Stimulated activated CD8-positive, alpha-beta memory T cell treated with anti-CD3 and anti-CD28 coated beads, Interleukin-7, amount 100 ng/mL, for 24 hours (primary cell): ENCODE measurements around the gene ERI2.
A peak's percentile ranks its signal among the peaks of the same experiment; 100 is the strongest.
"Not testable (repeated sequence)": the region's sequence is repeated elsewhere in the genome, so short reads cannot be mapped to it uniquely, and the experiment has no call there.

Experiments
- DNase-seq: peaks from one replicate; pipeline ENCODE4 v3.0.0-alpha.2; 2020; ENCODE audit warnings: low read depth

The ERI2 gene

DNA sequence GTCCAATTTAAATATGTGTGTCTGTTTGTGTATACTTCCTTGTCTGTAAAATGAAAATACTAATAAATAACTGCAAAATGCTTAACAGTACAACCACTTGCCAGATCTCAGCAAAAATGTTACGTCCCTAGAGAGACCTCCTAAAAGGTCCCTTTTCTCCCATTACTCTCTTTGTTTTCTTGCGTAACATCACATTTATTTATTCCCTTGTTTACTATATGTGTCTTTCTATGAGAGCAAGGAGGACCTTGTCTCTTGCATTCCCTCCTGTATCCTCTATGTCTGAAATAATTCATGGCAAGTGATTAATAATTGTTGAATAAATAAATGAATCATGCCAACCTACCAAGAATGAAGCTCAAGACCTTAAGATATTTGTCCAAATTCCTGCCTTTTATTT lies 40.5 kb downstream of the ERI2 start:
- DNase-seq: no peak

DNA sequence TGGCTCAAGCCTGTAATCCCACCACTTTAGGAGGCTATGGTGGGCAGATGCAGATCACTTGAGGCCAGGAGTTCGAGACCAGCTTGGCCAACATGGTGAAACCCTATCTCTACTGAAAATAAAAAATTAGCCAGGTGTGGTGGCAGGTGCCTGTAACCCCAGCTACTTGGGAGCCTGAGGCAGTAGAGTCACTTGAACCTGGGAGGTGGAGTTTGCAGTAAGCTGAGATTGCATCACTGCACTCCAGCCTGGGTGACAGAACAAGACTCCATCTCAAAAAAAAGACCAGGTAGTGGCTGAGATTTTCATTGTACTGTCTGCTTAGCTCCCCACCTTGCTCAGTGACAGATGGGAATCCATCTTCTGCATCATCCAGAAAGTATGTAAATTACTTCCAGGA lies 41.8 kb downstream of the ERI2 start:
- DNase-seq: not testable (repeated sequence)

DNA sequence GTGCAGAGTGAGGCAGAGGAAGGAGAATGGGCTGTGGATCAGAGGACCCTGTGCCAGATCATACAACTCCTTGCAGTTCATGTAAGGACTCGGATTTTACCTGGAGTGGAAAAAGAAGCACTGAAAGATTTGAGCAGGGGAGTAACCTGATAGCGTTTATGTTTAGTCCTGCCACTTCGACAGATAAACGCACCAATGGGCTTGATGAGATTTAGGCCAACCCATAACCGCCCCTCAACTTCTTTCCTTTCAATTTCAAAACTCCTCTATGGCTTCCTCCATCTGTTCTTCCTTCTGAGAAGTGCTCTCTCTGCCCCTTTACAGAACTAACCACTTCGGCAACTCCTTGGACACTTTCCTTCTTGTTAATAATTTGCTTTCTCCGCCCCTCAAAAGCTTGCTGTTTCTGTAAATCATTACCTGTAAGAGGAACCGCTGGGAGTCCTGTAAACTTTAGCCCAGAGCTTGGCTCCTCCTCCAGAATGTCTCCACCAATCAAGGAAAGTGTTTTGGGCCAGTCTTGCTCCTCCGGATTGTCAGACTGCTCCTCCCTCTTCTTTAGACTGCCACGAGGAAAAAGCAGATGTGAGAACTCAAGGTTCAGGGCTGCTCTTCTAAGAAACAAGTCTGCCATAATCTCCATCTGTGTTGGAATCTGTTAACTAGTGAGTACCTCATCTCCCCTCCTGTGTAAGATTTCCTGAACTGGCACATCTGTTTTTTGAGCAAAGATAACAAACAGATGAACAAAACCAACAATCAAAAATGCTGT lies 42.6 kb downstream of the ERI2 start, which contains the start of gene ACSM3:
TSS of gene ACSM3 (plus strand) at position 554 of the 772 bp plus-strand sequence. CDS start 6,021 bp downstream, outside the sequence.
- DNase-seq: peak; percentile 20

DNA sequence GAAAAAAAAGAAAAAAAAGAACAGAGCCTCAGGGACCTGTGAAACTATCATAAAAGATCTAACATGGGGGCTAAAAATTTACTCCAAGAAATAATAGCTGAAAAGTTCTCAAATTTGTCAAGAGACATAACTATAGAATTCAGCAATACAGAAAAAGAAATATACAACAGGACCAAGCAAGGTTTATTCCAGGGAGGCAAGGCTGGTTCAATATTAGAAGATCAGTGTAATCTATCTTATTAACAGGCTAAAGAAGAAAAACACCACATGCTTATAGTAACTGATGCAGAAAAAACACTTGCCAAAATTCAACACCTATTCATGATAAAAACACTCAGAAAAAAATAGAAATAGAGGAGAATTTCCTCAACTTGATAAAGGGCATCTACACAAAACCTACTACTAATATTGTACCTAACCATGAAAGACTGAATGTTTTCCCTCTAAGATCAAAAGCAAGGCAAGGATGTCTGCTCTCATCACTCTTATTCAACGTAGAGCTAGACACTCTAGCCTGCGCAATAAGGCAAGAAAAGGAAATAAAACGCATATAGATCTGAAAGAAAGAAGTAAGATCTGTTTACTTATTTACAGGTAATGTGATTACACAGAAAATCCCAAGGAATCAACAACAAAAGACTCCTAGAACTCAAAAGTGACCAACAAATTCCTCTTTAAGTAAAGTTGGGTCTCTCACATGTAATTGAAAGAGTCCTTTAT lies 43.7 kb downstream of the ERI2 start:
- no peak for DNase-seq

DNA sequence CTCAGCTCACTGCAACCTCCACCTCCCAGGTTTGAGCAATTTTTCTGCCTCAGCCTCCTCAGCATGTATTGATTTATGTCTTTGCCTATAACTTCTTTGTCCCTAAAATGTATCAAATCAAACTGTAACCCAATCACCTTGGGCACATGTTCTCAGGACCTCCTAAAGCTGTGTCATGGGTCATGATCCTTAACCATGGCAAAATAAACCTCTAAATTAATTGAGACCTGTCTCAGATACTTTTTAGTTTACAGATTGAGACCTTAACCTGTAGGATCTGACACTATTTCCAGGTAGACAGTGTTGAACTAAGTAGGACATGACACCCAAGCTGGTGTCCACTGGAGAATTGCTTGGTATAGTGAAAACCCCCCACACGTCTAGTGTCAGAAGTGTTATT lies 45.1 kb downstream of the ERI2 start:
- DNase-seq: no peak

DNA sequence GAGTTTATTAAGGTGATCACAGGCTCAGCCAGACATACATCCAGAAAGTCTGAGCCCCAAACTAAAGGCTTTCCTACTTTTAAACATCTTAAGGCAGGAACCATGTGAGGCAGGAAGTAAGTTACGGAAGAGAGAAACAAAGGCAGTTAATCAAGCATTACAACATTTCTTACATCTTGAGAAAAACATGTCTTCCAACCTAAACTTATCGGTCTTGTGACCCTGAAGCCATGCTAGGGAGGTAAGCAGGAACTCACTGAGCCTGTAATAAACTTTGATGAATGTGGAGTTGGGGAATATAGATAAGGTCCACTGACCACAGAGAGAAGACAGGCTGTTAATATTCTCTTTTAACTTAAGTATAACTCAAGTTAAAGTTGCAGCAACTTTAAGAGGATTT lies 45.9 kb downstream of the ERI2 start:
- DNase-seq: no peak

DNA sequence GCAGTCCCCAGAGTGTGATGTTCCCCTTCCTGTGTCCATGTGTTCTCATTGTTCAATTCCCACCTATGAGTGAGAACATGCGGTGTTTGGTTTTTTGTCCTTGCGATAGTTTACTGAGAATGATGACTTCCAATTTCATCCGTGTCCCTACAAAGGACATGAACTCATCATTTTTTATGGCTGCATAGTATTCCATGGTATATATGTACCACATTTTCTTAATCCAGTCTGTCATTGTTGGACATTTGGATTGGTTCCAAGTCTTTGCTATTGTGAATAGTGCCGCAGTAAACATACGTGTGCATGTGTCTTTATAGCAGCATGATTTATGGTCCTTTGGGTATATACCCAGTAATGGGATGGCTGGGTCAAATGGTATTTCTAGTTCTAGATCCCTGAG lies 50.5 kb downstream of the ERI2 start:
- DNase-seq: not testable (repeated sequence)

DNA sequence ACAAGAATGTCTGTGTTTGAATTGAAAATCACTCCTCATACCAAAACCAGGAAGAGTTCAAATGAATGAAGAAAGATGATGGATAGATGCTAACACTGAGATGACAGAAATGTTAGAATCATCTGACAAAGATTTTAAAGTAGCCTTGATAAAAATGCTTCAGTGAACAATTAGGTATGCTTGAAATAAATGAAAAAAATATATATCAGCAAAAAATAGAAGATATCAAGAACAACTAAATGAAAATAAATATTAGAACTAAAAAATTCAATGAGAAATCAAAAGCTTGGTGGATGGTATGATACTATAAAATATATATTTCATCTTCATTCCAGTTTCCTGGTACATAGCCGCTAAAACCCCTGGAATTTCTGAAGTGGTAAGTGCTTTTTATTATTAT lies 51.0 kb downstream of the ERI2 start:
- no peak for DNase-seq

DNA sequence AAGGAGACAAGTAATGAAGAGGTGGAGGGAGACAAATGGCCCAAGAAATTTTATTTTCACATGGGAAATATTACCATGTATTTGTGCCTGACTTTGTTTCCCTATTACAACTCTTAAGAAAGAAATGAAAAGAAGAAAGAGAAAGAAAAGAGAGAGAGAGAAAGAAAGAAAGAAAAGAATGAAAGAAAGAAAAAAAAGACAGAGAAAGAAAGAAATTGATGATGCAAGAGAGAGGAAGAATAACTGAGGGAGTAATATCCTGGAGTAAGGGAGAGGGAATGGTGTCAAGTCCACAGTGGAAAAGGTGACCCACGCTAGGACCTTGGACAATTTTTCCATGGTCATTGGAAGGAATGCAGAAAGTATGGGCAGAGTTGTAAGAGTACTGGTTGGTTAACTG lies 52.5 kb downstream of the ERI2 start:
- no peak for DNase-seq

DNA sequence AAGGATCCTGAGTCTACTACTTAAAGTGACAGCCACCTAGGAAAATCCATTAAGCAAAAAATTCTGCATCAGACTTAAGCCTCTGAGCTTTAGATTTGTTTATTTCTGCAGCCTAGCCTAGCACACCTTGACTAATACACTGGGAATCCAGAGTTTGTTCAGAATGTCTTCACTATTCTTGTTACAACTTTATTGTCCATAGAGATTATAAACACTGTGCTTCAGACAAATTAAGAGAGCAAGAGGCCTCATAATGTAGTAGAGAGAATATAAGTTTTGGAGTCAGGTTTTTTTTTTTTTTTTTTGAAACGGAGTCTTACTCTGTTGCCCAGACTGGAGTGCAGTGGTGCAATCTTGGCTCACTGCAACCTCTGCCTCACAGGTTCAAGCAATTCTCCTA lies 55.7 kb downstream of the ERI2 start:
- no peak for DNase-seq

DNA sequence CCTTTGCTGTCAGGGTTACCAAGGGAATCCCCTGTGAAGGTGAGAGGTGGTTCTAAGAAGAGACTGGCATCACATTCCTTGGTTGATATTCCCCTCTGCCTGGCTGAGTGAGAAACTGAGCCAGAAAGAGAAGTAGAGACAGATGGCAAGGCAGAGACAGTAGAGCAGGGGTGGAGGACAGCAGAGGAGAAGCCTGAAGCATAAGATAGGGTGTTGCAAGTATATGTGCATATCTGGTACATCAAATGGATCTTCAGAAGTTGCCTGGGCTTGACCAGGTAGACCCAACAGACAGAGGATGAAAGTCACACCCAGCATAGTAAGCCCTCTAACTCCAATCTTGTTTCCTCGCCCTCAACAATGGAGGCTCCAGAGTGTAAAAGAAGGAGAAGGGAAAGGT lies 56.8 kb downstream of the ERI2 start:
- no peak for DNase-seq

DNA sequence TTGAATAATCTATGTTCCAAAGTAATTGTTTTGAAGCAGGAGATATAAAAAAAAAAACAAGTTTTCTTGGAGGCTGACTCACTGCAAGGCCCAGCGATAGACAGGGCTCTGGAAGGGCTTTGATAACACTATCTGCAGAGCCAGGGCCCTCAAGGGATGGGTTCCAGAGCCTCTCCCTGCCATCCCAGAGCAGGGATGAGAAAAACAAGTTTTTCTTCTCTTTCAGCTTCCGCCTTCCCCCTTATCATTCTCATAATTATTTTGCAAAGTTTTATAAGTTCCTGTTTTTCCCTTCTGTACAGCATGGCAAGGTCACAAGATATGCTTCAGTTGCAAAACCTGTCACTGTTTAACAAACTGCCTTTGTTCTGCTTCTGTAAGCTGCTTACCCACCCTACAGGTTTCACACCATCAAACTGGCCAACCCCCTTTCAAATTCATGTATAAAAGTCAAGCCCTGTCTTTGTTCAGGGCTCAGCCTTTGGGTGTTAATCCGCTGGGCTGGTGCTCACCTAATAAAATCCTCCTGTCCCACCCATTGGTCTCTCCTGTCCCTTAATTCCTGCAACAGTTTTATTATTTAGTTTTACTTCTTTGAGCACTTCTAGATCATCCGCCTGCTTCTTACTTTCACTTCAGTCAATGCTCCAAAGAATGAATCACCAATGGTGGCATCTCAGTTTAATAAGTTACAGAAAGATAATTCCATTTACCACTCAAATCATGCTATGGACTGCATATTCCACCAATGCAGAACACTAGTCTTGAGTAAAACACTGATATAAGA lies 59.0 kb downstream of the ERI2 start:
- no peak for DNase-seq

DNA sequence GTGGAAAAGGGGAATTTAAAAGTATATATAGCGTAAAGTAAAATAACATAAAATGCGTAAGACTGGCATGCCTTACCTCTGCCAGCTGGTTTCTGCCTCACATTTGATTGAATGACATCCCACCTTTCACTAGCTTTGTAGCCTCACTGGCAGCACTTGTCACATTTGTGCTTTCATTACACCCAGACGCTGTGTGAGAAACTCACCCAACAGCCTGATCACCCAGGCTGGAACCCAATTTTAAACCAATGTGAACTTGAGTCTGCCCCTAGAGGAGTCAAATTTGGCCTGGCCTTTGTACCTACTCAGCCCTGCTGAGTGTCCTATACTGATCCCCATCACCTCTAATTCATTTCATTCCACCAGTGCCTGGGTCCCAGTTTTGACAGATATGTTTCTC lies 59.8 kb downstream of the ERI2 start:
- no peak for DNase-seq
